Ascending aorta (tissue), 2 donors: Measurements from ENCODE around the gene LMX1B. TPM values are rescaled to one million over a fixed set of nuclear protein-coding genes. Genes with fewer than 3 reads are reported as not detected.

ENCODE experiments used
- DNase-seq, 2 donors: peaks; one replicate each; pipeline ENCODE4 v3.0.0-alpha.2; 2019; ENCODE audit warnings: low spot score in 2 of 2
- H3K27ac ChIP-seq, 2 donors: fragments of 200-600 bp; sonication (generic); one replicate each; pipeline ENCODE4 v1.5.1; 2016 to 2017; ENCODE audit warnings: mild to moderate bottlenecking in 1 of 2
- H3K27me3 ChIP-seq: fragments of 200-600 bp; sonication (generic); one replicate; pipeline ENCODE4 v1.5.1; 2017
- H3K36me3 ChIP-seq, 2 donors: fragments of 200-600 bp; sonication (generic); one replicate each; pipeline ENCODE4 v1.5.1; 2016
- H3K4me1 ChIP-seq, 2 donors: fragments of 200-600 bp; sonication (generic); one replicate each; pipeline ENCODE4 v1.5.1; 2016 to 2017; ENCODE audit warnings: mild to moderate bottlenecking in 1 of 2
- H3K4me3 ChIP-seq, 2 donors: fragments of 200-600 bp; sonication (generic); one replicate each; pipeline ENCODE4 v1.5.1; 2016 to 2017; ENCODE audit warnings: mild to moderate bottlenecking in 1 of 2
- H3K9me3 ChIP-seq, 2 donors: fragments of 200-600 bp; sonication (generic); one replicate each; pipeline ENCODE4 v1.5.1; 2016
- CTCF ChIP-seq, 3 experiments: fragments of 200-600 bp in 2 of 3; fragments of 450-650 bp in 1 of 3; sonication (generic) in 2 of 3; IDR thresholded peaks; one replicate each; pipeline ENCODE4 v1.5.1; 2016 to 2019; ENCODE audit warnings: antibody characterized with exemption in 3 of 3, mild to moderate bottlenecking in 1 of 3, moderate library complexity in 1 of 3
- intact Hi-C: fragments of 100-400 bp; cut with DNase I; formaldehyde crosslinking; loops from one replicate; pipeline ENCODE4 v1.15.1; 2023
- total RNA-seq: library from RNA; depleted of rRNA; stranded (reverse); fragments of >200 nt; gene quantifications from one replicate; pipeline ENCODE4 v1.1.0, GENCODE V29; 2016

Gene LMX1B
- total RNA-seq, 1 donor from 2014 or later, result 1.9 TPM

GRCh38 chr9:126616521-126616976 is 2.8 kb downstream of the LMX1B start:
- intact Hi-C loops, result no loop called here
- peaks cover 9 to 17% of the 10 kb centered on the region in 2 donors for H3K4me1 ChIP-seq
- H3K36me3 ChIP-seq, result no peaks in the 10 kb centered on the region
- H3K27me3 ChIP-seq, result peaks cover 13% of the 10 kb centered on the region
- no peak overlapping the region for H3K4me3 ChIP-seq
- no peak for DNase-seq
- H3K9me3 ChIP-seq, result no peaks in the 10 kb centered on the region
- no peak for TF ChIP-seq CTCF (IDR thresholded peaks at IDR 0.05)
- H3K27ac ChIP-seq, result no peak overlapping the region

- Histone ChIP-seq H3K27me3 (peaks cover 10% of the 10 kb centered on the region), H3K36me3 (no peaks in the 10 kb centered on the region), H3K9me3 (no peaks in the 10 kb centered on the region), H3K4me1 (peaks cover 5 to 12% of the 10 kb centered on the region in 2 donors), H3K4me3 (no peak overlapping the region), H3K27ac (no peak overlapping the region)
- intact Hi-C loops, result no loop called here
- DNase-seq, result no peak
- TF ChIP-seq CTCF (IDR thresholded peaks at IDR 0.05), result no peak
Measured at GRCh38 chr9:126617003-126617822, 3.5 kb downstream of the LMX1B start.

GRCh38 chr9:126617823-126618165 is 4.1 kb downstream of the LMX1B start:
- no peak for TF ChIP-seq CTCF (IDR thresholded peaks at IDR 0.05)
- H3K9me3 ChIP-seq, result no peaks in the 10 kb centered on the region
- no peak for DNase-seq
- no peak overlapping the region for H3K4me3 ChIP-seq
- no peak overlapping the region for H3K27ac ChIP-seq
- intact Hi-C loops, result no loop called here
- H3K4me1 ChIP-seq, result peaks cover 0 to 8% of the 10 kb centered on the region in 2 donors
- no peaks in the 10 kb centered on the region for H3K36me3 ChIP-seq
- peaks cover 8% of the 10 kb centered on the region for H3K27me3 ChIP-seq

- no peak overlapping the region for H3K4me3 ChIP-seq
- no peak for TF ChIP-seq CTCF (IDR thresholded peaks at IDR 0.05)
- no peaks in the 10 kb centered on the region for H3K36me3 ChIP-seq
- H3K27ac ChIP-seq, result no peak overlapping the region
- H3K4me1 ChIP-seq, result peaks cover 0 to 4% of the 10 kb centered on the region in 2 donors
- intact Hi-C loops, result no loop called here
- peaks cover 12% of the 10 kb centered on the region for H3K27me3 ChIP-seq
- no peaks in the 10 kb centered on the region for H3K9me3 ChIP-seq
- DNase-seq, result no peak
Measured at GRCh38 chr9:126618190-126618584, 4.5 kb downstream of the LMX1B start.

GRCh38 chr9:126618585-126619360 is 5.0 kb downstream of the LMX1B start:
- no peak overlapping the region for H3K27ac ChIP-seq
- no peaks in the 10 kb centered on the region for H3K36me3 ChIP-seq
- intact Hi-C loops, result no loop called here
- TF ChIP-seq CTCF (IDR thresholded peaks at IDR 0.05), result no peak
- no peaks in the 10 kb centered on the region for H3K9me3 ChIP-seq
- peaks cover 16% of the 10 kb centered on the region for H3K27me3 ChIP-seq
- peaks cover 0 to 3% of the 10 kb centered on the region in 2 donors for H3K4me1 ChIP-seq
- no peak for DNase-seq
- no peak overlapping the region for H3K4me3 ChIP-seq
